ENCODE results near the gene CTF1.

Gene CTF1

GRCh38 chr16:30866031-30866430, 30.4 kb upstream of the CTF1 start:
- no peak for TF ChIP-seq YY1 (IDR thresholded peaks at IDR 0.05; ENCODE audit: insufficient read depth, insufficient read length)
- TF ChIP-seq ZNF274 (IDR thresholded peaks at IDR 0.05; ENCODE audit: low read depth, low read length), result no peak
- no peak for TF ChIP-seq SUZ12 (IDR thresholded peaks at IDR 0.05; ENCODE audit: extremely low read depth, insufficient read depth, insufficient read length)
- peaks cover 5% of the 10 kb centered on the region for H3K27me3 ChIP-seq (ENCODE audit: insufficient read depth, insufficient read length)
- no peak overlapping the region for H3K9ac ChIP-seq (ENCODE audit: insufficient read length, low read depth)
- no peak for DNase-seq (ENCODE audit: low read depth, low spot score)
- peaks cover 27% of the 10 kb centered on the region; the same call in 1 of the 2 replicates for H3K9me3 ChIP-seq (ENCODE audit: insufficient read depth, low read length)
- H3K4me1 ChIP-seq (ENCODE audit: insufficient read depth, insufficient read length), result no peaks in the 10 kb centered on the region
- H3K36me3 ChIP-seq (ENCODE audit: insufficient read depth, insufficient read length, low read length), result no peaks in the 10 kb centered on the region
- no peak overlapping the region for H3K4me3 ChIP-seq (ENCODE audit: insufficient read length, low read depth)

DNA sequence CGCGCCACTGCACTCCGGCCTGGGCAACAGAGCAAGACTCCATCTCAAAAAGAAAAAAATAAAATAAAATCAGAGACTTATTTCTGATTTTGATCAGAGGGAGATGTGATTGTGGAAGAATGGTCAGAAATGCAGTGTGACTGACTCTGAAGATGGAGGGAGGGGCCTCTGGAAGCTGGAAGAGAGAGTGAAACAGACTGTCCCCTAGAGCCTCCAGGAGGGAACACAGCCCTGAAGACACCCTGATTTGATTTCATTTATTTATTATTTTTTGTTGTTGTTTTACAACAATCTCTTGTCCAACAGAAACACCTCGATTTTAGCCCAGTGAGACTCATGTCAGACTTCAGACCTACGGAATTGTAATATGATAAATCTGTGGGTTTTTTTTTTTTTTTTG, 28.7 kb upstream of the CTF1 start:
- peaks cover 15% of the 10 kb centered on the region for H3K27me3 ChIP-seq (ENCODE audit: insufficient read depth, insufficient read length)
- no peaks in the 10 kb centered on the region for H3K4me1 ChIP-seq (ENCODE audit: insufficient read depth, insufficient read length)
- H3K4me3 ChIP-seq (ENCODE audit: insufficient read length, low read depth), result no peak overlapping the region
- TF ChIP-seq SUZ12 (IDR thresholded peaks at IDR 0.05; ENCODE audit: extremely low read depth, insufficient read depth, insufficient read length), result no peak
- no peak for TF ChIP-seq YY1 (IDR thresholded peaks at IDR 0.05; ENCODE audit: insufficient read depth, insufficient read length)
- TF ChIP-seq ZNF274 (IDR thresholded peaks at IDR 0.05; ENCODE audit: low read depth, low read length), result no peak
- DNase-seq (ENCODE audit: low read depth, low spot score), result no peak
- H3K9ac ChIP-seq (ENCODE audit: insufficient read length, low read depth), result no peak overlapping the region
- H3K9me3 ChIP-seq (ENCODE audit: insufficient read depth, low read length), result peaks cover 11% of the 10 kb centered on the region; the same call in 1 of the 2 replicates
- peaks cover 4% of the 10 kb centered on the region for H3K36me3 ChIP-seq (ENCODE audit: insufficient read depth, insufficient read length, low read length)

DNA sequence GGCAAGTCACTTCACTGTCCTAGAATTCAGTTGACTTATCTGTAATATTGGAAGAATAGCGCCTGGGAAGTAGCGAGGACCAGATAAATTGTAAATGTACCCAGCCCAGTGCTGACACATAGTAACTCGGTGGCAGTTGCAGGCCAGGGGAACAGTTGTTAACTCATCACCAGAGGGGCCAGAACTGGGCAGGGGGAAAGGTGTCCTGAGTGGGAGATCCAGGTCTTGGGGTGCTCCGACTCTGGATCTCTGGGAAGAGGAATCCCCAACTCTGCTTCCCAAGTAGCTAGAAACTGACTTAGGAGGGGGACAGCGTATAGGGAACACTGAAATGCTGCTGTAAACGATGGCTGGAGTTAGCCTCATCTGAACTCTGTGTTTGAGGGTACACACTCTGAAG, 25.5 kb upstream of the CTF1 start:
- TF ChIP-seq SUZ12 (IDR thresholded peaks at IDR 0.05; ENCODE audit: extremely low read depth, insufficient read depth, insufficient read length) (no peak), YY1 (IDR thresholded peaks at IDR 0.05; ENCODE audit: insufficient read depth, insufficient read length) (no peak), ZNF274 (IDR thresholded peaks at IDR 0.05; ENCODE audit: low read depth, low read length) (no peak)
- H3K36me3 ChIP-seq (ENCODE audit: insufficient read depth, insufficient read length, low read length), result peaks cover 9% of the 10 kb centered on the region
- no peak overlapping the region for H3K9ac ChIP-seq (ENCODE audit: insufficient read length, low read depth)
- no peak for DNase-seq (ENCODE audit: low read depth, low spot score)
- no peak overlapping the region for H3K4me3 ChIP-seq (ENCODE audit: insufficient read length, low read depth)
- peaks cover 2% of the 10 kb centered on the region for H3K4me1 ChIP-seq (ENCODE audit: insufficient read depth, insufficient read length)
- peaks cover 22% of the 10 kb centered on the region for H3K27me3 ChIP-seq (ENCODE audit: insufficient read depth, insufficient read length)
- H3K9me3 ChIP-seq (ENCODE audit: insufficient read depth, low read length), result no peaks in the 10 kb centered on the region

DNA sequence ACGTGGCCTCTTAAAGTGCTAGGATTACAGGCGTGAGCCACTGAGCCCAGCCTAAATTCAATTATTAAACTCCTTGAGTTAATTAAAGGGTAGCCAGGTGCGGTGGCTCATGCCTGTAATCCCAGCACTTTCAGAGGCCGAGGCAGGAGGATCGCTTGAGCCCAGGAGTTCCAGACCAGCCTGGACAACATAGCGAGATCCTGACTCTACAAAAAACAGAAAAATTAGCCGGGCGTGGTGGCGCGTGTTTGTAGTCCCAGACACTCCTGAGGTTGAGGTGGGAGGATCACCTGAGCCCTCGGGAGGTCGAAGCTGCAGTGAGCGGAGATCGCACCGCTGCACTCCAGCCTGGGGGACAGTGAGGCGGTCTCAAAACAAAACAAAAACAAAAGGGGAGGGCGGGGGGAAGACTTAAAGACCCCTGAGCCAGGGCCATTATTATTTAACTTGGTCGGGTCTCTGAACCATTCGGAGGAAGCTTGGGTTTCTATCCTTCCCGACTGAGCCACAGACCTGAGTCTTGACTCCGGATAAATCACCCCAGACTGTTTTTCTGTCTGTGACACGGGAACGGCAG, 22.1 kb upstream of the CTF1 start:
- Histone ChIP-seq H3K4me1 (ENCODE audit: insufficient read depth, insufficient read length) (peaks cover 4% of the 10 kb centered on the region), H3K9ac (ENCODE audit: insufficient read length, low read depth) (peak overlapping the region; percentile 95), H3K9me3 (ENCODE audit: insufficient read depth, low read length) (no peaks in the 10 kb centered on the region), H3K36me3 (ENCODE audit: insufficient read depth, insufficient read length, low read length) (peaks cover 12% of the 10 kb centered on the region), H3K27me3 (ENCODE audit: insufficient read depth, insufficient read length) (peaks cover 22% of the 10 kb centered on the region), H3K4me3 (ENCODE audit: insufficient read length, low read depth) (peak overlapping the region; percentile 91)
- TF ChIP-seq YY1 (IDR thresholded peaks at IDR 0.05; ENCODE audit: insufficient read depth, insufficient read length) (no peak), ZNF274 (IDR thresholded peaks at IDR 0.05; ENCODE audit: low read depth, low read length) (no peak), SUZ12 (IDR thresholded peaks at IDR 0.05; ENCODE audit: extremely low read depth, insufficient read depth, insufficient read length) (no peak)
- DNase-seq (ENCODE audit: low read depth, low spot score), result peak; percentile 48

GRCh38 chr16:30874821-30875717, 21.3 kb upstream of the CTF1 start:
- Histone ChIP-seq H3K4me3 (ENCODE audit: insufficient read length, low read depth) (peak overlapping the region; percentile 91), H3K36me3 (ENCODE audit: insufficient read depth, insufficient read length, low read length) (peaks cover 12% of the 10 kb centered on the region), H3K9me3 (ENCODE audit: insufficient read depth, low read length) (no peaks in the 10 kb centered on the region), H3K27me3 (ENCODE audit: insufficient read depth, insufficient read length) (peaks cover 22% of the 10 kb centered on the region), H3K9ac (ENCODE audit: insufficient read length, low read depth) (peak overlapping the region; percentile 95), H3K4me1 (ENCODE audit: insufficient read depth, insufficient read length) (peaks cover 4% of the 10 kb centered on the region)
- DNase-seq (ENCODE audit: low read depth, low spot score), result peak; percentile 89
- TF ChIP-seq SUZ12 (IDR thresholded peaks at IDR 0.05; ENCODE audit: extremely low read depth, insufficient read depth, insufficient read length), result no peak
- no peak for TF ChIP-seq YY1 (IDR thresholded peaks at IDR 0.05; ENCODE audit: insufficient read depth, insufficient read length)
- TF ChIP-seq ZNF274 (IDR thresholded peaks at IDR 0.05; ENCODE audit: low read depth, low read length), result no peak

DNA sequence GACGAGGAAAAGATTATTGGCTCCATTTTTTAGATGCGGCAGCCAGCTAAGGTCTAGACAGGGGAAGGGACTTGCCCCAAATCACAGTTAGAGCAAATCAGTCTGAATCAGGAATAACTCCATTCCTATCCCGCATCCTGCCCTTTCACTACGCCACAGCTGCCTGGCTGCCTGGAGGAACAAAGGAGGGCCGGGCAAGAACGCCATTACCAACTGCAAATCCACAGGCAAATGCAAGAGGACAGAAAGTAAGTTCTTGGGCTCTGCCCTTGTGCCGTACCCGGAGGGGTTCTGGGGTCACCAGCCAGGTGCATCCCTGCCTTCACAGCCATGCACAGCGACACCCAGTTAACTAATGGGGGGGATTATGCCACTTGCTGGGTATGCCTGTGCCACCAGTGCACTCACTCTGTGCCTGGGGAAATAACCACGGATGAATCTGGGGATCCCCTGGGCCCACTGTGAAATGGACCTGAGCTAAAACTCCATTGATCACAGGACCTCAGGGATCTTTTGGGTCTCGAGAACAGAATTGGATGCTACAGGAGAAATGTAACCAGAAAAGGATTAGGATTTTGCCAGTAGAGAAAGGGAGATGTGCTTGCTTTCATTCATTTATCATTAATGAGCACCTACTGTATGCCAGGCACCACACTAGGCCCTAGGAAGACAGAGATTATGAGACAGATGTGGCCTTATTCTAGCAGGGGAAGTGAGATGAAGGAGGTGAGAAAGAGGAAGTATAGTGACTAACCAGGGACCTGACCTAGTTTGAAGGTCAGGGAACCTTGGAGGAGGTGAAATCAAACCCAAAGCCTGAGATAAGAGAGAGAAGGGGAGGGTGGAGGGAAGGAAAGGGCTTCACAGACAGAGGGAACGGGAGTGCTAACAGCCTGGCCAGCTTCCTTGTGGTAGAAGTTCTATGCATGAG, 20.3 kb upstream of the CTF1 start:
- peaks cover 12% of the 10 kb centered on the region for H3K36me3 ChIP-seq (ENCODE audit: insufficient read depth, insufficient read length, low read length)
- TF ChIP-seq SUZ12 (IDR thresholded peaks at IDR 0.05; ENCODE audit: extremely low read depth, insufficient read depth, insufficient read length), result no peak
- no peak for TF ChIP-seq YY1 (IDR thresholded peaks at IDR 0.05; ENCODE audit: insufficient read depth, insufficient read length)
- no peak for TF ChIP-seq ZNF274 (IDR thresholded peaks at IDR 0.05; ENCODE audit: low read depth, low read length)
- H3K9ac ChIP-seq (ENCODE audit: insufficient read length, low read depth), result peak overlapping the region; percentile 95
- H3K4me1 ChIP-seq (ENCODE audit: insufficient read depth, insufficient read length), result peaks cover 4% of the 10 kb centered on the region
- no peaks in the 10 kb centered on the region for H3K9me3 ChIP-seq (ENCODE audit: insufficient read depth, low read length)
- H3K4me3 ChIP-seq (ENCODE audit: insufficient read length, low read depth), result peak overlapping the region; percentile 91
- peaks cover 16% of the 10 kb centered on the region for H3K27me3 ChIP-seq (ENCODE audit: insufficient read depth, insufficient read length)
- DNase-seq (ENCODE audit: low read depth, low spot score), result no peak

Measured in NT2/D1 (cell line).